Vagina (tissue), 2 donors: ENCODE results near the gene ZDHHC13.

ENCODE experiments used
- POLR2AphosphoS5 ChIP-seq, 2 donors: sonication (generic); formaldehyde crosslinking; IDR thresholded peaks; one replicate each; pipeline ENCODE4 v1.9.0; 2017; ENCODE audit warnings: antibody characterized with exemption in 2 of 2, mild to moderate bottlenecking in 2 of 2, low read depth in 1 of 2; ENCODE audit not compliant: insufficient read depth in 1 of 2
- TF ChIP-seq, protein P1 (sequence below), 3 experiments: fragments of 450-650 bp in 2 of 3; fragments of 200-600 bp in 1 of 3; sonication (generic) in 1 of 3; IDR thresholded peaks; one replicate each; pipeline ENCODE4 v1.5.1; 2017 to 2019; ENCODE audit warnings: antibody characterized with exemption in 3 of 3, mild to moderate bottlenecking in 2 of 3, moderate library complexity in 2 of 3

- TF ChIP-seq, protein P1, sequence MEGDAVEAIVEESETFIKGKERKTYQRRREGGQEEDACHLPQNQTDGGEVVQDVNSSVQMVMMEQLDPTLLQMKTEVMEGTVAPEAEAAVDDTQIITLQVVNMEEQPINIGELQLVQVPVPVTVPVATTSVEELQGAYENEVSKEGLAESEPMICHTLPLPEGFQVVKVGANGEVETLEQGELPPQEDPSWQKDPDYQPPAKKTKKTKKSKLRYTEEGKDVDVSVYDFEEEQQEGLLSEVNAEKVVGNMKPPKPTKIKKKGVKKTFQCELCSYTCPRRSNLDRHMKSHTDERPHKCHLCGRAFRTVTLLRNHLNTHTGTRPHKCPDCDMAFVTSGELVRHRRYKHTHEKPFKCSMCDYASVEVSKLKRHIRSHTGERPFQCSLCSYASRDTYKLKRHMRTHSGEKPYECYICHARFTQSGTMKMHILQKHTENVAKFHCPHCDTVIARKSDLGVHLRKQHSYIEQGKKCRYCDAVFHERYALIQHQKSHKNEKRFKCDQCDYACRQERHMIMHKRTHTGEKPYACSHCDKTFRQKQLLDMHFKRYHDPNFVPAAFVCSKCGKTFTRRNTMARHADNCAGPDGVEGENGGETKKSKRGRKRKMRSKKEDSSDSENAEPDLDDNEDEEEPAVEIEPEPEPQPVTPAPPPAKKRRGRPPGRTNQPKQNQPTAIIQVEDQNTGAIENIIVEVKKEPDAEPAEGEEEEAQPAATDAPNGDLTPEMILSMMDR (IDR thresholded peaks at IDR 0.05), result no peak
- TF ChIP-seq POLR2AphosphoS5 (IDR thresholded peaks at IDR 0.05; ENCODE audit: insufficient read depth in 1 of 2, low read depth in 1 of 2), result no peak
Measured at GRCh38 chr11:19072464-19072863, 44.5 kb upstream of the ZDHHC13 start.
